Kidney tubule cell (primary cell): Measurements from ENCODE around the gene TMEM116.
"Not testable (repeated sequence)": the region's sequence is repeated elsewhere in the genome, so short reads cannot be mapped to it uniquely, and the experiment has no call there.

ENCODE experiments used
- DNase-seq: peaks from one replicate; pipeline ENCODE4 v3.0.0-alpha.2; 2018; ENCODE audit warnings: low spot score

The TMEM116 gene

GRCh38 chr12:111976291-111976690 is 36.7 kb downstream of the TMEM116 start:
- no peak for DNase-seq

- no peak for DNase-seq
Measured at GRCh38 chr12:111975161-111975931, 37.6 kb downstream of the TMEM116 start.

GRCh38 chr12:111971800-111972199 is 41.2 kb downstream of the TMEM116 start:
- DNase-seq, result no peak

DNA sequence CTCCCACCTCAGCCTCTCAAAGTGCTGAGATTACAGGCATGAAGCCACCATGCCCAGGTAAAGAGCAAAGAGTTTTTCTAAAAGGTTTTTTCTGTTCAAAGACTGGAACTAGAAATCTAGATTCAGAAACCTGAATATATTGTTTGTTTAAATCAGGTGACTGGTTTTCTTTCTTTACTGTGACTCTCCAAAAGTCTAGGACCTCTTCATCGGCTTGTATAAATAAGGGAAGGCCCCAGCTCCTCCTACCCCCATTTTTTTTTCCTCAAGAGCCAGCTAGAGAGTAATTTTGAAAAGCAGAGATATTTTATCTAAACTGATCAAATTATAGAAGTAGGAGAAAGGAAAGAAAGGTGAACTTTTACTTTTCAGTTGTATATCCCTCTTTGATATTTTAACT is 48.0 kb downstream of the TMEM116 start:
- DNase-seq, result no peak

DNA sequence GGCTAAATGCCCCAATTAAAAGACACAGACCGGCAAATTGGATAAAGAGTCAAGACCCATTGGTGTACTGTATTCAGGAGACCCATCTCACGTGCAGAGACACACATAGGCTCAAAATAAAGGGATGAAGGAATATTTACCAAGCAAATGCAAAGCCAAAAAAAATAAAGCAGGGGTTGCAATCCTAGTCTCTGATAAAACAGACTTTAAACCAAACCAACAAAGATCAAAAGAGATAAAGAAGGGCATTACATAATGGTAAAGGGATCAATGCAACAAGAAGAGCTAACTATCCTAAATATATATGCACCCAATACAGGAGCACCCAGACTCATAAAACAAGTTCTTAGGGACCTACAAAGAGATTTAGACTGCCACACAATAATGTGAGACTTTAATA is 53.4 kb downstream of the TMEM116 start:
- DNase-seq, result not testable (repeated sequence)

DNA sequence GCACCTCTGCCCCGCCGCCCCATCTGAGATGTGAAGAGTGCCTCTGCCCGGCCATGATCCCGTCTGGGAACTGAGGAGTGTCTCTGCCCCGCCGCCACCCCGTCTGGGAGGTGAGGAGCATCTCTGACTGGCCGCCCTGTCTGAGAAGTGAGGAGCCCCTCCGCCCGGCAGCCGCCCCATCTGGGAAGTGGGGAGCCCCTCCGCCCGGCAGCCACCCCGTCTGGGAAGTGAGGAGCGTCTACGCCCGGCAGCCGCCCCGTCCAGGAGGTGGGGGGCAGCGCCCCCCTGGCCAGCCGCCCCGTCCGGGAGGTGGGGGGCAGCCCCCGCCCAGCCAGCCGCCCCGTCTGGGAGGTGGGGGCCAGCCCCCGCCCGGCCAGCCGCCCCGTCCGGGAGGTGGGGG is 55.7 kb downstream of the TMEM116 start:
- DNase-seq, result not testable (repeated sequence)

DNA sequence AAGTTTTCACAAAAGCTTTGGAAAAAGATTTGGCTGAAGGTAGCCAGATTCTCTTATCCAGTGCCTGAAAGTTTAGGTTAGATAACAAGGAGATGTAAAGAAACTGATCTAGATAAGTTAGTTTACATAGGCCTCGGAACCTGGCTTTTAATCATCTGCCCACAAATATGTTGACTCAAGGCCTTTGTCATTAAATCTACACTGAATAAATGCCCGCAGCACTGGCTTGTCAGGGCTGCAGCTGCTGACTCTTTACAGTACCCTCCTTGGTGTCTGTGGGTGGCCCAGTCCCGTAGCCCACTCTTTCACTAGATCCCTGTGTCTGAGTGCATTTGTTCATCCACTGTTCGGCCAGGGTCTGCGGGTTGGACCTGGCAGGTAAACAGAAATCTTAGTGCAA is 58.0 kb downstream of the TMEM116 start:
- DNase-seq, result no peak

GRCh38 chr12:111953455-111953854 is 59.5 kb downstream of the TMEM116 start:
- DNase-seq, result no peak

DNA sequence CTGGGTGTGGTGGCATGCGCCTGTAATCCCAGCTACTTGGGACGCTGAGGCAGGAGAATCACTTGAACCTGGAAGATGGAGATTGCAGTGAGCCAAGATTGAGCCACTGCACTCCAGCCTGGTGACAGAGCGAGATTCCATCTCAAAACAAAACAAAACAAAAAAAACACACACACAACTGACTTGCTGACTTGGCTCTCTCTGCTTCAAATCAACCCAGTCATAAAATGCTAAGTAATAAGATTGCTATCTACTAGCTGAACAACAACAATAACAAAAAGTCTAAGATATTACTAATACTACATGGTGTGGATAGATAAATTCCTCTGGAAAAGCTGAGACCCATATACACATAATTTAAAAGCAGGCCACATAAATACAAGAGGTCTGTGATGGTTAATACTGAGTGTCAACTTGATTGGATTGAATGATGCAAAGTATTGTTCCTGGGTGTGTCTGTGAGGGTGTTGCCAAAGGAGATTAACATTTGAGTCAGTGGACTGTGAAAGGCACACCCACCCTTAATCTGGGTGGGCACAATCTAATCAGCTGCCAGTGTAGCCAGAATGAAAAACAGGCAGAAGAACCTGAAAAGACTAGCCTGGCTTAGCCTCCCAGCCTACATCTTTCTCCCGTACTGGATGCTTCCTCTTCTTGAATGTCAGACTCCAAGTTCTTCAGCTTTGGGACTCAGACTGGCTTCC is 60.7 kb downstream of the TMEM116 start:
- not testable (repeated sequence) for DNase-seq

- not testable (repeated sequence) for DNase-seq
Measured at GRCh38 chr12:111950961-111951676, 61.8 kb downstream of the TMEM116 start.

DNA sequence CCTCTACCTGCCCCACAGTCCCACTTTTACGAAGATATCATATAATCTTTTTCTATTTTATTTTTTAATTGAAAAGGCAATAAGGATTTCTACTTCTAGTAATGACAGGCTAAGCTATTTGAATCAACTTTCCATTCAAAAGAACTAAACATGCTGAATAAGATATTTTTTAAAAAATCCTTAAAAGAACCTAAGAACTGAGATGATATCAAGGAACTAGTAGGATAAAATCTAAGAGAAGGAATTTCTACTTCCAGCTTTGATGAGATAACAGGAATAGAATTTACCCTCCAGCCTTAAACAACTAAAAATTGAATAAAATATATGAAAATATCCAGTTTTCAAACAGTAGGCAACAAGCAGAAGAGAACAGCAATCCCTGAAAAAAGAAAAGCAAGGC is 69.0 kb downstream of the TMEM116 start:
- DNase-seq, result no peak

GRCh38 chr12:111942557-111942956 is 70.4 kb downstream of the TMEM116 start:
- DNase-seq, result peak; percentile 82

DNA sequence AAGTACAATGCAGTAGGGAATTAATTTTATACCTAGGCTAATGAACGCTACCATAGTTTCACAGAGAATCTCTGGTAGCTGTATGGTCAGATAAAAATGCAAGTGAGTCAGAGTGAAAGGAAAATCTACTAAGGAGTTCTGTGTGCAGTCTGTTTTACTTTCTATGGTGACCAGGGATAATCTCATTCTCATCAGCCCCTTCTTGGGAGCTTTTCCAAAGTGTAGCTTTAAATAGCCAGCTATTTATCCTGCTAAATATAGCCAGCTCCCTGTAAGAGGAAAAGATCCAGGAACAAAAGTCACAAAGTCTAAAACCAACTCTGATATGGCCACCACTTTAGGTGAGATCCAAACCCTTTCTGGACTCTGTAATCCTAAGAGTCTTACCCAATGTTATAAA is 75.5 kb downstream of the TMEM116 start:
- DNase-seq, result peak; percentile 6

DNA sequence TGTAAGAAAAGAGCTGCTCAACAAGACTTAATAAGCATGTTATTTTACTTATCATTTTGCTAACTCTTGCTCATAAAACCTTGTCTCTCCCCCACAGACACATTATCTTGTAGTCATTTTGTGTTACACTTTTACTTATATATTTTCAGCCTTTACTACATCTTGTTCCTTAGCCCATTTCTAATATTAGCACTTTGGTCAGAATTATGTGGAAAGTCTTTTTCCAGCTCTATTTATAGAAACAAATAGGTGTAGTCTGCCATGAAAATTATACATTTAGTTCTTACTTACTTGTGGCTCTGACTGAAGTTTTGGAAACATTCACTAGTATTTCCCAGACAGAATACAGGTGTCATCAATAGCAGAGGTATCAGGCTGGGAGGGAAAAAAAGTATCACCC is 76.1 kb downstream of the TMEM116 start:
- no peak for DNase-seq

DNA sequence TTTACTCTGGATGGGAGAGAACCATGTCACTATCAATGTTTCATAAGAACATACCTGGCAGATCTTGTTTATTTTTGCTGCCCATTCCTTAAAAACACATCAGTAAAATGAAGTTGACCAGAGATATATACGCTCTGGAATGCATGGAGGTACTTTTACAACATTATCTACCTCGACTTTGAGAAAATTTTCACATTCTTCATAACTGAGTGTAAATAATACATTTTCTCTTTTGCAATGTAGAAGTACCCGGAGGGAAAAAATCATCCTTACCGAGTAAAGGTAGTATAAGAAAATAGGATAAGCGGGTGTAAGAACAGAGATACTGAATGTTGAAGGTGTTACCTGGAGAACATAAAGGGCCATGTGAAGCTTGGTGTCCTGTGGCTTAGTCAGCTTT is 80.7 kb downstream of the TMEM116 start:
- DNase-seq, result no peak

- DNase-seq, result no peak
Measured at GRCh38 chr12:111927346-111927745, 85.6 kb downstream of the TMEM116 start.

DNA sequence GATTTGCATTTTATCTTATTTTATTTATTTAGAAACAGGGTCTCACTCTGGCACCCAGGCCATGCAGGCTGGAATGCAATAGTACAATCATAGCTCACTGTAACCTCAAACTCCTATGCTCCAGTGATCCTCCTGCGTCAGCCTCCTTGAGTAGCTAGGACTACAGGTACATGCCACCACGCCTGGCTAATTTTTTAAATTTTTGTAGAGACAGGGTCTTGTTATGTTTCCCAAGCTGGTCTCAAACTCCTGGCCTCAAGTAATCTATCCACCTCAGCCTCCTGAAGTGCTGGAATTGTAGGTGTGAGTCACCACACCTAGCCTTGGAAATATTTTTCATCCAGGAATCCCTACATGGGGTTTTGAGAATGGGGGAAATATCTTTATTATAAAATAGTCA is 86.3 kb downstream of the TMEM116 start:
- peak; percentile 6 for DNase-seq

GRCh38 chr12:111925171-111925570 is 87.8 kb downstream of the TMEM116 start:
- no peak for DNase-seq

- DNase-seq, result no peak
Measured at GRCh38 chr12:111907740-111908139, 105.2 kb downstream of the TMEM116 start.

GRCh38 chr12:111905502-111905901 is 107.5 kb downstream of the TMEM116 start:
- DNase-seq, result no peak

DNA sequence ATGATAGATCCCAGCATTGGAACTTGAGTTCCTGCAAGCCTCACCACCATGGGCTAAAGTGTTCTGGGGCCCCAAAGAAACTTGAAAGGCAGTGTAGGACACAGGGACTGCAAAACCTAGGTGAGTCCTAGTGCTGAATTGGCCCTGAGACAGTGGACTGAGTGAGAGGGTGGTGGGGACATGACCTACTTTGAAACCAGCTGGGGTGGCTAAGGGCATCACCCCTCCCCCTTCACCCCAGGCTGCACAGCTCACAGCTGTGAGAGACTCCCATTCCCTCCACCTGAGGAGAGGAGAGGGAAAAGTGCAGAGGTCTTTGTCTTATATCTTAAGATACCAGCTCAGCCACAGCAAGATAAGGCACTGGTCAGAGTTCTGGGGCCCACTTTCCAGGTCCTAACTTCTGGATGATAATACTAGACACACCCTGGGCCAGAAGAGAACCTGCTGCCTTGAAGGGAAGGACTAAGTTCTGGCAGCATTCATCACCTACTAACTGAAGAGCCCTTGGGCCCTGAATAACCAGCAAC is 108.5 kb downstream of the TMEM116 start:
- DNase-seq, result no peak

DNA sequence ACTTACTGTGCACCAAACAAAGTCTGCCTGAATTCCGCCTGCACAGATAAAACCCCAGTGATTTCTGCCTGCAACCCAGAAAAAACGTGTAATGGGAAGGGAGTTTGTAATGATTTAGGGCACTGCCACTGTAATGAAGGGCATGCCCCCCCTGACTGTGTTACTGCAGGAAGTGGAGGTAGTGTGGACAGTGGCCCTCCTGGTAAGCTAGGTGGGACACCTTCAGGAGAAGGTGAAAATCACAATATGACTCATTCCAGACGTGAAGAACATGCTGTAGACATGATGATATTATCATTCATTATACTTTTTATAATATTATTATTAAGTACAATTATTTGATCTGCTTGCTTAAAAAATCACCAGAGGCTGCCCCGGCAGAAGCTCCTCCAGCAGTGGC is 111.8 kb downstream of the TMEM116 start:
- no peak for DNase-seq

DNA sequence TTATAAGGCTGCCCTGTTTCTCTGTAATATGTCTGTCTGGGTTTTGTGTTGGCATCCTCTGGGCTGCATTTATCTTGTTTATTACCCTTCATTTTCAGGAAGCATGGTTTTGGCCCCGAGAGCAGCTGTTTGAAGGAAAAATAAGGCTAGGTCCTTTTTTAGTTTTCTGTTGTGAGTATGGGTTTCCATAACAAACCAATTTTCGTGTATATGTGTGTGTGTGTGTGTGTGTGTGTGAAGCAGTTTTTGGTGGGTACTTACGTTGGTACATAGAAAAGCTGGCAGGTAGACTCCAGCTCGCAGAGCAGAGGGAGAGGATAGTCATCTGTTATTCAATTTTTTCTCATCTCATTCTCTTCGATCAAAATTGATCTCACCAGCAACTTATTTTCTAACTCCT is 118.4 kb downstream of the TMEM116 start:
- DNase-seq, result no peak
